Stimulated activated CD4-positive, alpha-beta T cell treated with anti-CD3 and anti-CD28 coated beads, Interleukin-1b, Interleukin-23, amount 100 ng/mL, for 24 hours (primary cell): Measurements from ENCODE around the gene CCRL2.
"Not testable (repeated sequence)": the region's sequence is repeated elsewhere in the genome, so short reads cannot be mapped to it uniquely, and the experiment has no call there.

Source experiments
- DNase-seq, 4 experiments: peaks; one replicate each; pipeline ENCODE4 v3.0.0-alpha.2; 2020; ENCODE audit warnings: low read depth in 4 of 4, low spot score in 1 of 4

The CCRL2 gene

GRCh38 chr3:46401579-46401978 lies 5.5 kb upstream of the CCRL2 start:
- DNase-seq, result no peak

DNA sequence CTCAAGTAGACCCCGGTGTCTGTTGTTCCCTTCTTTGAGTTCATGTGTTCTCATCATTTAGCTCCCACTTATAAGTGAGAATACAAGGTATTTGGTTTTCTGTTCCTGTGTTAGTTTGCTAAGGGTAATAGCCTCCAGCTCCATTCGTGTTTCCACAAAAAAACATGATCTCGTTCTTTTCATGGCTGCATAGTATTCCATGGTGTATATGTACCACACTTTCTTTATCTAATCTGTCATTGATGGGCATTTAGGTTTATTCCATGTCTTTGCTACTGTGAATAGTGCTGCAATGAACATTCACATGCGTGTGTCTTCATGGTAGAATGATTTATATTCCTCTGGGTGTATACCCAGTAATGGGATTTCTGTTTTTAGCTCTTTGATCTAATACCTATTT lies 4.2 kb upstream of the CCRL2 start:
- not testable (repeated sequence) for DNase-seq

DNA sequence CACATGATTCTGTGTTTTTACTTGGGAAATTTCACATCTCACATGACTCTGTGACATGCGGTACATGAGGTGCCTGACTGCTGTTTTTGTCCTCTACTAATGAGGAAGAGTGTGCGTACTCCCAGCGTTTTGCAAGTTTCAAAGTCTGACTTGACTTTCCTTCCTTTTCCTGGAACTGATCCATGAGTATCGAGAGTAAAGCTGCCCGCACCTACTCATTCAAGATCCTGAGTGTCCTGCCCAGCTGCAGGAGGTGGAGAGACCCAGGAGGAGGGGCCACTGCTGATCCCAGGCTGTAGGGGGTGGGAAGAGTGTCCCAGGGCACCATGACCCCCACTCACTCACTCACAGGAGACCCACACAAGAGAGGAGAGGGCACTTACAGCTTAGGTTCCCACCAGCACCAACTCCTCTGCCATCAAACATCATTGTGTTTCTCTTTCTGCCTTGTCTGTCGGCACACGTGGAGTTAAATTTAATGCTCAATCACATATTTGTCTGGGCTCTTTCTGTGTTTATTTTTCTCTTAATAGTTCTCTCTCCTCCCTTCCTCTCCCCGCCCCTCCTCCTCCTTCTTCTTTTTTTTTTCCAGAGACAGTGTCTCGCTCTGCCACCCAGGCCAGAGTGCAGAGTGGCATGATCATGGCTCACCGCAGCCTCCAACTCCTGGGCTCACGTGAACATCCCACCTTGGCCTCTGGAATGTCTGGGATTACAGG lies 1.6 kb upstream of the CCRL2 start:
- no peak for DNase-seq

GRCh38 chr3:46406443-46406787 lies 644 bp upstream of the CCRL2 start:
- DNase-seq, result no peak

DNA sequence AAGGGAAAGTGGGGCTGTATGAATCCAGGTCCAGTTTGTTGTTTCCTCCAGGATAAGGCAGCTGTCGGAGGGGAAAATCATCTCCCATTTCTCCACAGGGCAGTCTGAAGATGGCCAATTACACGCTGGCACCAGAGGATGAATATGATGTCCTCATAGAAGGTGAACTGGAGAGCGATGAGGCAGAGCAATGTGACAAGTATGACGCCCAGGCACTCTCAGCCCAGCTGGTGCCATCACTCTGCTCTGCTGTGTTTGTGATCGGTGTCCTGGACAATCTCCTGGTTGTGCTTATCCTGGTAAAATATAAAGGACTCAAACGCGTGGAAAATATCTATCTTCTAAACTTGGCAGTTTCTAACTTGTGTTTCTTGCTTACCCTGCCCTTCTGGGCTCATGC lies 911 bp downstream of the CCRL2 start:
- no peak for DNase-seq

GRCh38 chr3:46408853-46409252 lies 1.8 kb downstream of the CCRL2 start:
- no peak for DNase-seq

DNA sequence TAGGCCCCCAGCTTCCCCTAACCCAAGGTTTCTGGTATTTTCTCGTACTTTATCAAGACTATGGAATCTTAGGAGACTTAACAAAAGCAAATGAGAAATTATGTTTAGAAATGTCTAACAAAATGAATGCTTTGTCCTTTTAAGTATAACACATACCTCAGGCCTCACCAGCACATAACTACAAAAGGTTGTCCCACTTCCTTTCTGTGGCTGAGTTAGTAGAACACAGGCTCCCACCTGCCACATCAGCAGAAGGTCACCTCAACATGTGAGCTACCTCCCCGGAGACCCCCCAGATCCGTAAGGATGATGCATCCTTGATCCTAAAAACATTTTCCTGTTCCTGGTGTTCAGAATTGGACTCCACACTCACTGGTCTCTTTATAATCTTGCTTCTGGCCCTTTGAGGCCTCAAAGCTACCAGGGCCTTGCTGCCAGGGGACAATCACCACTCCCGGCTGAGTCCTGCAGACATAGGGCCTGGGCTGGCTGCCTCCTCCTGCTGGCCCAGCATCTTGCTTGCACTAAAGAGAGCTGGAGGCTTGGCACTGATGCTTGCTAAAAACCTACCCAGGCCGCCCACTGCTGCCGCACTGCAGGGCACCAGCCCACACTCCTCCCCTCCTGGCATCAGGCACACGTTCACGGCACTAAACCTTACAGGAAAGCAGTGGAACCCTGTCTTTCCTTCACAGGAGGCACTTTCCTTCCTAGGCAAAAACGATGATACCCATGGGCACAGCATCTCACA lies 2.9 kb downstream of the CCRL2 start:
- no peak for DNase-seq

GRCh38 chr3:46410669-46411068 lies 3.6 kb downstream of the CCRL2 start:
- DNase-seq, result no peak

GRCh38 chr3:46411271-46411670 lies 4.2 kb downstream of the CCRL2 start:
- no peak for DNase-seq

DNA sequence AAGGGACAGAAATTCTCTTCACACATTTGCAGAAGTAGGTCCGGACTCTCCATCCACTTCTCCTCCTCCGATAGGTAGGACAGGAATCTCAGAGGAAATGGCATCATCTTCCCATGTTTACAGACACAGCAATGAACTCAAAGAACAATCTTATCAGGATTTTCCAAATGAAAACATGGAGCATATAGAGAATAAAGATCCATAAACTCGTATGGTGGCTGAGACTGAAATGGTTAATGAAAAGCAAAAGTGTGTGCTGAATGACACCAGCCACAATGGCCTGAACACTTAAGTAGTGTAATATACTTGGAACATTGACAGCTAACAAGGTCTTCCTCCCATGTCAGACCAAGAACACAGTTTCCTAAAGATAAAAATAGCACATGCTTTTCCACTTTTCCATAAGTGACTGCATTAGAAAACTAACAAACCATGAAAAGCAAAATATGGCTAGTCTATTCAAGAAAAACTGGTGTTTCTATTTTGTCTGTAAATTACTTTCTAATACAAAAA lies 5.8 kb downstream of the CCRL2 start:
- no peak for DNase-seq

GRCh38 chr3:46413951-46414350 lies 6.9 kb downstream of the CCRL2 start:
- no peak for DNase-seq

DNA sequence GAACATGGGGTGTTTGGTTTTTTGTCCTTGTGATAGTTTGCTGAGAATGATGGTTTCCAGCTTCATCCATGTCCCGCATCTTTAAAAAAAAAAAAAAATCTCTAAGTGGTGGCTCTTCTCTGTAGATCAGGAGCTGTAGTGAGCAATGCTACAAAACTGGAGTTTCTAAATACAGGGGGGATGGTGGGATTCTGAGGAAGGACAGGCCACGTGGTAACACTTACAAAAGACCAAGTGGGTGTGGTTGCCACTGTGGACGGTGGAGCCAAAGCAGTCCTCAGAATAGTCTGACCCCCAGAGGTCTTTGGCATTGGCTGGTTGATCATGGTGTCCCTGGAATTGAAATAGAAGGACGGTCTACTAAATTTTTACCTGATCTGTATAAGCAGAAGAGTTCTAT lies 7.7 kb downstream of the CCRL2 start:
- no peak for DNase-seq

- DNase-seq, result no peak
These were observed 9.2 kb downstream of the CCRL2 start for GRCh38 chr3:46416125-46416810.

- DNase-seq, result no peak
These were observed 9.9 kb downstream of the CCRL2 start for GRCh38 chr3:46416811-46417510.

GRCh38 chr3:46417841-46418611 lies 11.0 kb downstream of the CCRL2 start:
- no peak for DNase-seq

- DNase-seq, result no peak
These were observed 12.8 kb downstream of the CCRL2 start for GRCh38 chr3:46419816-46420215.

- DNase-seq, result no peak
These were observed 13.9 kb downstream of the CCRL2 start for GRCh38 chr3:46420931-46421330.

DNA sequence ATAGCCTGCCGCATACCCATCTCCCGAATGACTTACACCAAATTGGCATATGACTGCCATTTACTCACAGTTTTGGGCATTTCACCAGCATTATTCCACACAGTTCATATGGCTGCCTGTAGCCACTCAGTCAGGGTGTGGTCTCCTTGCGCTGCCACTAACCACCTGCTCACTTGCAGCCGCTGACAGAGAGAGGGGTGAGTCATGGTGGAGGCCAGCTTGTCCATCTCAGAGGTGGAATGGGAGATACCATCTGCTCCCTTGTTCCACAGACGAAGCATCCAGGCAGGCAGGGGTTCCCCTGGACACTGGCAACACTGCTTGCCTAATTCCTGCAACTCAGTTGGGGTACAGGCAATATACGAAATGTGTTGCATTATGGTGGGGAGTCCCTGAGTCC lies 15.6 kb downstream of the CCRL2 start:
- no peak for DNase-seq

GRCh38 chr3:46423588-46423987 lies 16.5 kb downstream of the CCRL2 start:
- no peak for DNase-seq

DNA sequence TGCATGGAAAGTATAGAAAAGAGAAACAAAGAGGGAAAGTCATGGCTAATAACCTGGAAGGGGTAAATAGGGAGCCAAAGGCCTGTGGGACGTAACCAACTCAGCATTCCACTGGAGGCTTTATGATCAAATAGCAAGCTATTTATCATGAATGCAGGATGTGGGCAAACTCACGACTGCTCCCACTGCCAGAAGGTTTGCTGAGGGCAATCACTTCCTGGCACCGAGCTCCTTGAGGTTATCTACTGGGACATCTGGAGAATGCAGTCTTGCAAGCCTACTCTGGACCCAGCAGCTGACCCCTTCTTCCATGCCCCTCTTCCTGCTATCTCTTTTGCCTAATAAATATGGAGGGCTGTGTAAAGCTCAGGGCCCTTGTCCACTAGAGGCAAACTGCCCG lies 19.4 kb downstream of the CCRL2 start:
- DNase-seq, result not testable (repeated sequence)

DNA sequence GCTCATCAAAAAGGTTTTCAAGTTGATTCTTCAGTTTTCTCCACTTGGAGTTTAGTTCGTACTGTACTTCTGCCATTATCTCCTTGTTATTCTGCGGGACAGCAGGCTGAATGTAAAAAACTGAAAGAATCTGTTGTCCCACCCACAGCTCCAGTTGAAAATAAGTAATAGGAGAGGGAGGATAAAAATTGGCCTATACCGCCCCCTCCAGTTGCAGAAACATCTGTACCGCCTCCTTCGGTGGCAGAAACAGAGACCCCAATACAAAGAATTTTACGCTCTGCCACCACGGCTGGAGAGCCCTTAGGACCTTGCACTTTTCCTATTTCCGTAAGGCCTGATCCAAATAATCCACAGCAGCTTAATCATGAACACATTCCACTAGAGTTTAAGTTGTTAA lies 20.3 kb downstream of the CCRL2 start:
- DNase-seq, result not testable (repeated sequence)
